PFSK-1 (cell line): Measurements from ENCODE around the gene SPAG6.

Experiments
- FOXP2 ChIP-seq: optimal IDR thresholded peaks from 2 replicates; pipeline ENCODE3; 2011; ENCODE audit warnings: borderline replicate concordance, control low read depth, inconsistent platforms; ENCODE audit not compliant: insufficient read depth; ENCODE audit errors: extremely low read length, extremely low read depth
- POLR2AphosphoS5 ChIP-seq: IDR thresholded peaks from 2 replicates; pipeline ENCODE4 v1.6.1; 2012; ENCODE audit warnings: low read depth, mild to moderate bottlenecking, control low read depth, low read length, moderate library complexity
- REST ChIP-seq, 2 experiments: IDR thresholded peaks; 2 replicates each; pipeline versions ENCODE4 v1.6.1 to v1.8.0; 2011 to 2012; ENCODE audit warnings: low read depth in 2 of 2, low read length in 2 of 2, control low read depth in 1 of 2, inconsistent platforms in 1 of 2, mild to moderate bottlenecking in 1 of 2, moderate library complexity in 1 of 2; ENCODE audit not compliant: insufficient read depth in 1 of 2
- SIN3A ChIP-seq: IDR thresholded peaks from 2 replicates; pipeline ENCODE4 v1.6.1; 2012; ENCODE audit warnings: mild to moderate bottlenecking, low read length, moderate library complexity, borderline replicate concordance; ENCODE audit not compliant: insufficient read depth
- TAF1 ChIP-seq: IDR thresholded peaks from 2 replicates; pipeline ENCODE4 v1.6.1; 2012; ENCODE audit warnings: low read length, control low read depth, borderline replicate concordance; ENCODE audit not compliant: insufficient read depth

SPAG6 gene

DNA sequence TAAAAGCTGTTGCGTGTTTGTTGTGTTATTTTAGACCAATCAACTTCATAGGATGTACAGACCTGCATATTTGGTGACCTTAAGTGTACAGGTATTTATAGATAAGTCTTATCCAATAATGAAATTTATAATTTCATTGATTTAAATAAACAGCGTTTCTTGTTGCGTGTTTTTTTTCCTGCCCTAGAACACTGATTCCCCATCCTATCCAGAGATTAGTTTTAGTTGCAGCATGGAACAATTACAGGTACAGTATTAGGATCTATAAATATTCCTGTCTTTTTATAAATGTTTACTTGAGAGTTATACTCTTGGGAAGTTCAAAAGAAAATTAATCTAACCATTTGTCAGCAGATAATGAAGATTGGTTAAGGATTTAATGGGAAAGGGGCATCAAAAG is 26.5 kb upstream of the SPAG6 start:
- TF ChIP-seq FOXP2 = no peak
- TF ChIP-seq POLR2AphosphoS5 = no peak
- no peak for TF ChIP-seq TAF1
- TF ChIP-seq REST (IDR thresholded peaks at IDR 0.05; ENCODE audit: insufficient read depth in 1 of 2, low read depth in 2 of 2, low read length in 2 of 2) = no peak
- no peak for TF ChIP-seq SIN3A

- TF ChIP-seq REST (IDR thresholded peaks at IDR 0.05; ENCODE audit: insufficient read depth in 1 of 2, low read depth in 2 of 2, low read length in 2 of 2) (no peak), POLR2AphosphoS5 (no peak), SIN3A (no peak), TAF1 (no peak), FOXP2 (no peak)
These were observed 25.7 kb upstream of the SPAG6 start for GRCh38 chr10:22319547-22319979.

- TF ChIP-seq POLR2AphosphoS5 (no peak), REST (IDR thresholded peaks at IDR 0.05; ENCODE audit: insufficient read depth in 1 of 2, low read depth in 2 of 2, low read length in 2 of 2) (no peak), FOXP2 (no peak), SIN3A (no peak), TAF1 (no peak)
These were observed 25.2 kb upstream of the SPAG6 start for GRCh38 chr10:22319980-22320558.

DNA sequence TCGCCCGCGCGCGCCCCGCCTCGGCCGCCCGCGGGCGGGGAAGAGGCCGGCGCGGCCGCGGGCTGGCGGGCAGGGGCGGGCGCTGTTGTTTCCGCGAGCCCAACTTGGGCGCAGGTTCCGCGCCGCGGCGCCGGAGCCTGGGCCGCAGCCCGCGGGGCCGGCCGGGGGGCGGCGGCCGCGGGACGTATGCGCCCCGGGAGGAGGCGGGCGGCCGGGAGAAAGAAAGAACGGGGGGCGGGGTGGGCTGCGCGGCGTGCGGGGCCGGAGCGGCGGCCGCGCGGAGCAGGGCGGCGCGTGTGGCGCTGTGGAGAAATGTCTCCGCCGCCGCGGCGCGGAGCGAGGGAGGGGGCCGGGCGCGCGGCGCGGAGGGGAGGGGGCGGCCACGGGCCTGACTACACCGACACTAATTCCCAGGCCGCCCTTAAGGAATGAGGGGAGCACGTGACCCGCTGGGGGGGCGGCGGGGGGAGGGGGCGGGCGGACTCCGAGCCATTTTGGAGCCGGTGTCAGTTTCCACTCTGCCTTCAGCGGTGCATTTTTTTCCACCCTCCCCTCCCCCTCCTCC is 24.6 kb upstream of the SPAG6 start, which contains the start of gene BMI1:
Gene BMI1 (plus strand): TSS at position 509 of the 565 bp plus-strand sequence. CDS start 5,351 bp downstream, outside the sequence.
- TF ChIP-seq POLR2AphosphoS5 (no peak), SIN3A (no peak), FOXP2 (no peak), REST (IDR thresholded peaks at IDR 0.05; ENCODE audit: insufficient read depth in 1 of 2, low read depth in 2 of 2, low read length in 2 of 2) (no peak), TAF1 (no peak)
